ENCODE data around the gene GPR146. TPM values are rescaled to one million over a fixed set of nuclear protein-coding genes. Genes with fewer than 3 reads are reported as not detected.

The GPR146 gene
- total RNA-seq, 1 experiment from 2014 or later = 0.92 TPM

DNA sequence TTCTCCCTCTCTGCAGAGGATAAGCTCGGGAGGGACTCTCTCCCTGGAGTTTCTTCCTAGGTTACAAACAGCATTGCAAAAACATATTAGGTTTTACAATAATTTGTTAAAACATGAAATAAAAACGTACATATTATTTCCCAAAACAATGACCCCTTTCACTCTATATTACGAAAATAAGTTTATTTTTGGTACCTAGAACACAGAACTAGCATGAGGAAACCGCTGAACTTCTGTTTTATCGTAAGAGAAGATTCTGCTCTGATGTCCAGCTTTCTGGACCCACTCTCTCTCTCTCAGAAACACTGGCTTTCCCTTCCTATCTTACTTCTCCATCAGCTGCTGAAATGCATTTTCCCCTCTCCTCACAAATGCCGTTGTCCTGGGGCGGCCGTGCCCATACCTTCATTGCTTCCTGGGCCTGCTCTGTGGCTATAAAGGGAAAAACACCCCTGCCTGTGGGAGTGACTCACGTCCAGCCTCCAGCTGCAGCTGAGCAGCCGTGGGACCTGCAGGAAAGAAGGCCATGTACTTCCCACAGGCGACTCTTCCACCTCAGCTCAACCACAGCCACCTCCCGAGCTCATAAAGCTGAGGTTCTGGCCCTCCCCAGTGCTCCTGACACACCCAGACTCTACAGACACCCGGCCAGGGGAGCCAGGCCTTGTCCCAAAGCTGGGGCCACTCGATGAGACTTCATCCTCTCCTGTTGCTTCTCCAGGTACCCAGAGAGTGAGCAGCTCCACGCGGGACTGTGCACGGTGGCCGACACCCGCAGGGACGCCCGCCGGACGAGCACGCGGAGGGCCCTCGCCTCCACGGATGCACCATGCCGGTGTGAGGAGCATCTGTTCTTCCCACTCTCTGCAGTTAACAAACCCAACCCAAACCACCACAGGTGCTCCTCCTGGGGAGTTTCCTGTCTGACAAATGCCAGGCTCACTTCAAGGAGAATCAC, 46.6 kb downstream of the GPR146 start:
- no peaks in the 10 kb centered on the region for H3K9me3 Mint-ChIP-seq
- no peaks in the 10 kb centered on the region for H3K27me3 Mint-ChIP-seq (ENCODE audit: low read depth)
- POLR2A ChIA-PET = no interaction called here
- CTCF ChIA-PET = interaction anchor here (1.5 to 3.7 kb wide), 3 partner anchors 25 to 98 kb away, joined by 5 to 12 read pairs (median 10); no protein-coding TSS in a partner anchor
- H3K36me3 Mint-ChIP-seq = peaks cover 2% of the 10 kb centered on the region; the same call in 1 of the 2 replicates
- no peak overlapping the region for H3K4me3 Mint-ChIP-seq
- DNase-seq (ENCODE audit: low spot score) (no peak), ATAC-seq (no peak)
- peaks cover 20% of the 10 kb centered on the region for H3K4me1 Mint-ChIP-seq
- H3K27ac Mint-ChIP-seq = no peak overlapping the region
- TF ChIP-seq, protein P1, sequence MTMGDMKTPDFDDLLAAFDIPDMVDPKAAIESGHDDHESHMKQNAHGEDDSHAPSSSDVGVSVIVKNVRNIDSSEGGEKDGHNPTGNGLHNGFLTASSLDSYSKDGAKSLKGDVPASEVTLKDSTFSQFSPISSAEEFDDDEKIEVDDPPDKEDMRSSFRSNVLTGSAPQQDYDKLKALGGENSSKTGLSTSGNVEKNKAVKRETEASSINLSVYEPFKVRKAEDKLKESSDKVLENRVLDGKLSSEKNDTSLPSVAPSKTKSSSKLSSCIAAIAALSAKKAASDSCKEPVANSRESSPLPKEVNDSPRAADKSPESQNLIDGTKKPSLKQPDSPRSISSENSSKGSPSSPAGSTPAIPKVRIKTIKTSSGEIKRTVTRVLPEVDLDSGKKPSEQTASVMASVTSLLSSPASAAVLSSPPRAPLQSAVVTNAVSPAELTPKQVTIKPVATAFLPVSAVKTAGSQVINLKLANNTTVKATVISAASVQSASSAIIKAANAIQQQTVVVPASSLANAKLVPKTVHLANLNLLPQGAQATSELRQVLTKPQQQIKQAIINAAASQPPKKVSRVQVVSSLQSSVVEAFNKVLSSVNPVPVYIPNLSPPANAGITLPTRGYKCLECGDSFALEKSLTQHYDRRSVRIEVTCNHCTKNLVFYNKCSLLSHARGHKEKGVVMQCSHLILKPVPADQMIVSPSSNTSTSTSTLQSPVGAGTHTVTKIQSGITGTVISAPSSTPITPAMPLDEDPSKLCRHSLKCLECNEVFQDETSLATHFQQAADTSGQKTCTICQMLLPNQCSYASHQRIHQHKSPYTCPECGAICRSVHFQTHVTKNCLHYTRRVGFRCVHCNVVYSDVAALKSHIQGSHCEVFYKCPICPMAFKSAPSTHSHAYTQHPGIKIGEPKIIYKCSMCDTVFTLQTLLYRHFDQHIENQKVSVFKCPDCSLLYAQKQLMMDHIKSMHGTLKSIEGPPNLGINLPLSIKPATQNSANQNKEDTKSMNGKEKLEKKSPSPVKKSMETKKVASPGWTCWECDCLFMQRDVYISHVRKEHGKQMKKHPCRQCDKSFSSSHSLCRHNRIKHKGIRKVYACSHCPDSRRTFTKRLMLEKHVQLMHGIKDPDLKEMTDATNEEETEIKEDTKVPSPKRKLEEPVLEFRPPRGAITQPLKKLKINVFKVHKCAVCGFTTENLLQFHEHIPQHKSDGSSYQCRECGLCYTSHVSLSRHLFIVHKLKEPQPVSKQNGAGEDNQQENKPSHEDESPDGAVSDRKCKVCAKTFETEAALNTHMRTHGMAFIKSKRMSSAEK (CRISPR knock-in tag; IDR thresholded peaks at IDR 0.05; ENCODE audit: borderline replicate concordance) = no peak
- no peak for TF ChIP-seq TEAD4 (CRISPR knock-in tag; IDR thresholded peaks at IDR 0.05)
- no peak for TF ChIP-seq NR3C1 (CRISPR knock-in tag; conservative IDR thresholded peaks at IDR 0.05; ENCODE audit: low read depth)
- no peak for TF ChIP-seq PRRX2 (CRISPR knock-in tag; IDR thresholded peaks at IDR 0.05)
- TF ChIP-seq, protein P2, sequence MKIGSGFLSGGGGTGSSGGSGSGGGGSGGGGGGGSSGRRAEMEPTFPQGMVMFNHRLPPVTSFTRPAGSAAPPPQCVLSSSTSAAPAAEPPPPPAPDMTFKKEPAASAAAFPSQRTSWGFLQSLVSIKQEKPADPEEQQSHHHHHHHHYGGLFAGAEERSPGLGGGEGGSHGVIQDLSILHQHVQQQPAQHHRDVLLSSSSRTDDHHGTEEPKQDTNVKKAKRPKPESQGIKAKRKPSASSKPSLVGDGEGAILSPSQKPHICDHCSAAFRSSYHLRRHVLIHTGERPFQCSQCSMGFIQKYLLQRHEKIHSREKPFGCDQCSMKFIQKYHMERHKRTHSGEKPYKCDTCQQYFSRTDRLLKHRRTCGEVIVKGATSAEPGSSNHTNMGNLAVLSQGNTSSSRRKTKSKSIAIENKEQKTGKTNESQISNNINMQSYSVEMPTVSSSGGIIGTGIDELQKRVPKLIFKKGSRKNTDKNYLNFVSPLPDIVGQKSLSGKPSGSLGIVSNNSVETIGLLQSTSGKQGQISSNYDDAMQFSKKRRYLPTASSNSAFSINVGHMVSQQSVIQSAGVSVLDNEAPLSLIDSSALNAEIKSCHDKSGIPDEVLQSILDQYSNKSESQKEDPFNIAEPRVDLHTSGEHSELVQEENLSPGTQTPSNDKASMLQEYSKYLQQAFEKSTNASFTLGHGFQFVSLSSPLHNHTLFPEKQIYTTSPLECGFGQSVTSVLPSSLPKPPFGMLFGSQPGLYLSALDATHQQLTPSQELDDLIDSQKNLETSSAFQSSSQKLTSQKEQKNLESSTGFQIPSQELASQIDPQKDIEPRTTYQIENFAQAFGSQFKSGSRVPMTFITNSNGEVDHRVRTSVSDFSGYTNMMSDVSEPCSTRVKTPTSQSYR (CRISPR knock-in tag; IDR thresholded peaks at IDR 0.05) = no peak

DNA sequence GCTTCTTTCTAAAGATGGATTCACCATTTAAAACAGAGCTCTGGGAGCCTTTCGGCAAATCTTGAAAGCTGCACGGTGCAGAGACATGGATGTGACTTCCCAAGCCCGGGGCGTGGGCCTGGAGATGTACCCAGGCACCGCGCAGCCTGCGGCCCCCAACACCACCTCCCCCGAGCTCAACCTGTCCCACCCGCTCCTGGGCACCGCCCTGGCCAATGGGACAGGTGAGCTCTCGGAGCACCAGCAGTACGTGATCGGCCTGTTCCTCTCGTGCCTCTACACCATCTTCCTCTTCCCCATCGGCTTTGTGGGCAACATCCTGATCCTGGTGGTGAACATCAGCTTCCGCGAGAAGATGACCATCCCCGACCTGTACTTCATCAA, 47.3 kb downstream of the GPR146 start:
- H3K4me3 Mint-ChIP-seq = no peak overlapping the region
- DNase-seq (ENCODE audit: low spot score) = no peak
- H3K9me3 Mint-ChIP-seq = no peaks in the 10 kb centered on the region
- peaks cover 20% of the 10 kb centered on the region for H3K4me1 Mint-ChIP-seq
- peak overlapping the region; percentile 87 for H3K27ac Mint-ChIP-seq
- ChIA-PET CTCF (interaction anchor here (1.5 to 3.7 kb wide), 3 partner anchors 26 to 99 kb away, joined by 5 to 12 read pairs (median 10); no protein-coding TSS in a partner anchor), POLR2A (interaction anchor here (1.1 kb wide), 1 partner anchor 11 kb away, joined by 3 read pairs; no protein-coding TSS in a partner anchor)
- H3K27me3 Mint-ChIP-seq (ENCODE audit: low read depth) = no peaks in the 10 kb centered on the region
- H3K36me3 Mint-ChIP-seq = peaks cover 2% of the 10 kb centered on the region; the same call in 1 of the 2 replicates
- TF ChIP-seq, protein P3, sequence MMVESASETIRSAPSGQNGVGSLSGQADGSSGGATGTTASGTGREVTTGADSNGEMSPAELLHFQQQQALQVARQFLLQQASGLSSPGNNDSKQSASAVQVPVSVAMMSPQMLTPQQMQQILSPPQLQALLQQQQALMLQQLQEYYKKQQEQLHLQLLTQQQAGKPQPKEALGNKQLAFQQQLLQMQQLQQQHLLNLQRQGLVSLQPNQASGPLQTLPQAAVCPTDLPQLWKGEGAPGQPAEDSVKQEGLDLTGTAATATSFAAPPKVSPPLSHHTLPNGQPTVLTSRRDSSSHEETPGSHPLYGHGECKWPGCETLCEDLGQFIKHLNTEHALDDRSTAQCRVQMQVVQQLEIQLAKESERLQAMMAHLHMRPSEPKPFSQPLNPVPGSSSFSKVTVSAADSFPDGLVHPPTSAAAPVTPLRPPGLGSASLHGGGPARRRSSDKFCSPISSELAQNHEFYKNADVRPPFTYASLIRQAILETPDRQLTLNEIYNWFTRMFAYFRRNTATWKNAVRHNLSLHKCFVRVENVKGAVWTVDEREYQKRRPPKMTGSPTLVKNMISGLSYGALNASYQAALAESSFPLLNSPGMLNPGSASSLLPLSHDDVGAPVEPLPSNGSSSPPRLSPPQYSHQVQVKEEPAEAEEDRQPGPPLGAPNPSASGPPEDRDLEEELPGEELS (CRISPR knock-in tag; IDR thresholded peaks at IDR 0.05) = no peak
- TF ChIP-seq RORB (CRISPR knock-in tag; IDR thresholded peaks at IDR 0.05) = no peak
- no peak for TF ChIP-seq ZNF138 (CRISPR knock-in tag; conservative IDR thresholded peaks at IDR 0.05)
- no peak for TF ChIP-seq SOX15 (CRISPR knock-in tag; IDR thresholded peaks at IDR 0.05)
- no peak for TF ChIP-seq ZNF423 (CRISPR knock-in tag; IDR thresholded peaks at IDR 0.05)
- no peak for TF ChIP-seq MYBL2 (CRISPR knock-in tag; IDR thresholded peaks at IDR 0.05)
- TF ChIP-seq CREB1 (CRISPR knock-in tag; IDR thresholded peaks at IDR 0.05) = no peak
- TF ChIP-seq, protein P4, sequence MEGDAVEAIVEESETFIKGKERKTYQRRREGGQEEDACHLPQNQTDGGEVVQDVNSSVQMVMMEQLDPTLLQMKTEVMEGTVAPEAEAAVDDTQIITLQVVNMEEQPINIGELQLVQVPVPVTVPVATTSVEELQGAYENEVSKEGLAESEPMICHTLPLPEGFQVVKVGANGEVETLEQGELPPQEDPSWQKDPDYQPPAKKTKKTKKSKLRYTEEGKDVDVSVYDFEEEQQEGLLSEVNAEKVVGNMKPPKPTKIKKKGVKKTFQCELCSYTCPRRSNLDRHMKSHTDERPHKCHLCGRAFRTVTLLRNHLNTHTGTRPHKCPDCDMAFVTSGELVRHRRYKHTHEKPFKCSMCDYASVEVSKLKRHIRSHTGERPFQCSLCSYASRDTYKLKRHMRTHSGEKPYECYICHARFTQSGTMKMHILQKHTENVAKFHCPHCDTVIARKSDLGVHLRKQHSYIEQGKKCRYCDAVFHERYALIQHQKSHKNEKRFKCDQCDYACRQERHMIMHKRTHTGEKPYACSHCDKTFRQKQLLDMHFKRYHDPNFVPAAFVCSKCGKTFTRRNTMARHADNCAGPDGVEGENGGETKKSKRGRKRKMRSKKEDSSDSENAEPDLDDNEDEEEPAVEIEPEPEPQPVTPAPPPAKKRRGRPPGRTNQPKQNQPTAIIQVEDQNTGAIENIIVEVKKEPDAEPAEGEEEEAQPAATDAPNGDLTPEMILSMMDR (IDR thresholded peaks at IDR 0.05) = no peak
- TF ChIP-seq, protein P5, sequence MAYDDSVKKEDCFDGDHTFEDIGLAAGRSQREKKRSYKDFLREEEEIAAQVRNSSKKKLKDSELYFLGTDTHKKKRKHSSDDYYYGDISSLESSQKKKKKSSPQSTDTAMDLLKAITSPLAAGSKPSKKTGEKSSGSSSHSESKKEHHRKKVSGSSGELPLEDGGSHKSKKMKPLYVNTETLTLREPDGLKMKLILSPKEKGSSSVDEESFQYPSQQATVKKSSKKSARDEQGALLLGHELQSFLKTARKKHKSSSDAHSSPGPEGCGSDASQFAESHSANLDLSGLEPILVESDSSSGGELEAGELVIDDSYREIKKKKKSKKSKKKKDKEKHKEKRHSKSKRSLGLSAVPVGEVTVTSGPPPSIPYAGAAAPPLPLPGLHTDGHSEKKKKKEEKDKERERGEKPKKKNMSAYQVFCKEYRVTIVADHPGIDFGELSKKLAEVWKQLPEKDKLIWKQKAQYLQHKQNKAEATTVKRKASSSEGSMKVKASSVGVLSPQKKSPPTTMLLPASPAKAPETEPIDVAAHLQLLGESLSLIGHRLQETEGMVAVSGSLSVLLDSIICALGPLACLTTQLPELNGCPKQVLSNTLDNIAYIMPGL (CRISPR knock-in tag; IDR thresholded peaks at IDR 0.05) = no peak
- ATAC-seq = no peak
